Activated CD4-positive, alpha-beta T cell treated with anti-CD3 and anti-CD28 coated beads, Interleukin-2, amount 50 U/mL, for 1 hour (primary cell): Measurements from ENCODE around the gene SELPLG.
"Not testable (repeated sequence)": the region's sequence is repeated elsewhere in the genome, so short reads cannot be mapped to it uniquely, and the experiment has no call there.

Experiments used
- DNase-seq: peaks from one replicate; pipeline ENCODE4 v3.0.0-alpha.2; 2020

SELPLG gene

DNA sequence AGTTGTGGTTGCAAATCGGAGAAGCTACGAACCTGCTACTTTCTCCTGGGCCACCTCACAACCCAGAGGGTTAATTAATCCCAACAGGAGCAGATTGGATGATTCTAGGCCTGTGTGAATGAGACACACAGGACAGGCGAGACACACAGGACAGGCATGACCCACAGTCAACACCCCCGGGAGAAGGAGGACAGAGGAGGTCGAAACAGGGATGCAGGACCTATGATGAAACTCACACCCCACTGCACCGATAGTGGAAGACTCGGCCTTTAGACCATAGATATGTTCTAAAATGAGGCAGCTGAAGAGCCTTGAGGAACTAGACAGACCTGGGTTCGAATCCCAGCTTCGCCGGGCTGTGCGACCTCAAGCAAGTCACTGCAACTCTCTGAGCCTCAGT, 47.4 kb downstream of the SELPLG start:
- DNase-seq = no peak

DNA sequence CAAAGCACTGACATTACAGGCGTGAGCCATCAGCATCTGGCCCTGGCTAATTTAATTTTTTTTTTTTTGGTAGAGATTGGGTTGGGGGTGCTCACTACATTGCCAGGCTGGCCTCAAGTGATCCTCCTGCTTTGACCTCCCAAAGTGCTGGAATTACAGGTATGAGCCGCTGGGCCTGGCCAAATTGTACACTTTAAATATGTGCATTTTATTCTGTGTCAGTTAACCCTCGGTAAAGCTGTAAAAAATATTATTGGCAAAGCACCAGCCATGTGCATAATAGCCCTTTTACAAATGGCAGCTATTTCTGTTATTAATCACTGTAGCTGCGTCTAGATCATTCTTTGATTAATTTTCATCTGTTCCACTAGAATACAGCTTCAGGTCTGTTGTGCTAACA, 47.8 kb downstream of the SELPLG start:
- no peak for DNase-seq

DNA sequence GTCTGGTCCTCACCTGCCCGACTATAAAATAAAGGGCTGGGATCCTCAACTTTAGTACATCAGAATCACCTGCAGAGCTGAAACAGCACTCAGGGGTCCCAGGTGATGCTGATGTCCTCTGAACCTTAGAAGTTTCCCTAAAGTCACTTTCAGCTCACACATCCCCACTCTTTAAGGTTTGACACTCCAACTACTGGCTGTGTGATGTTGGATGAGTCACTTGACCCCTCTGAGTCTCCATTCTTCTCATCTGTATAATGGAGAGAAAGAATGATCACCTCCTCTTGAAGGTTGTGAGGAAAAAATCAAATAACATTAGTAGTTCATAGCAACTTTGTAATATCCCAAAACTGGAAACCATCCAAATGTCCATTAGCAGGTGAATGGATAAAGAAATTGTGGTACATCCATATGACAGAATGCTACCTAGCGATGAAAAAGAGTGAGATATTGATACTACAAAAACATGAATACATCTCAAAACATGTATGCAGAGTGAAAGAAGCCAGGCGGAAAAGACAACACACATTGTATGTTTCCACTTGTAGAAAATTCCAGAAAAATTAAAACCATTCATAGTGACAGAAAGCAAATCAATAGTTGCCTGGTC, 49.1 kb downstream of the SELPLG start:
- no peak for DNase-seq

DNA sequence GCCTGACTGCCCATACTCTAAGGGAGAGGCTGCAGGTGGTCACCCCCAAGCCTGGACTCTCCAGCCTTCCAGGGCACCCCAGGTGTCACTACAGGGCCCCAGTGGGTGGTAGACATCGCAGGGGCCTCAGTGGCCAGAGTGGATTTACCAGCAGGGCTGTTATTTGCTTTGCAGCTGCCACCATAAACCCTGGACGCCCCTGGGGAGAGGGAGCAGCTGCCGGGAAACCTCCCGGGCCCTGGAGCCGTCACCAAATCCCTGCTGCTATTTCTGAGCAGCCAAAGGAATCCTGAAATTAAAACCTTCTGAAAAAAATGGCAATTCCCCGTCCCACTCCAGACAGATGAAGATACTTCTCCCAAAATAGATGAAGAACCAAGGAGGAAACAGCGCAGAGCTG, 49.7 kb downstream of the SELPLG start:
- no peak for DNase-seq

DNA sequence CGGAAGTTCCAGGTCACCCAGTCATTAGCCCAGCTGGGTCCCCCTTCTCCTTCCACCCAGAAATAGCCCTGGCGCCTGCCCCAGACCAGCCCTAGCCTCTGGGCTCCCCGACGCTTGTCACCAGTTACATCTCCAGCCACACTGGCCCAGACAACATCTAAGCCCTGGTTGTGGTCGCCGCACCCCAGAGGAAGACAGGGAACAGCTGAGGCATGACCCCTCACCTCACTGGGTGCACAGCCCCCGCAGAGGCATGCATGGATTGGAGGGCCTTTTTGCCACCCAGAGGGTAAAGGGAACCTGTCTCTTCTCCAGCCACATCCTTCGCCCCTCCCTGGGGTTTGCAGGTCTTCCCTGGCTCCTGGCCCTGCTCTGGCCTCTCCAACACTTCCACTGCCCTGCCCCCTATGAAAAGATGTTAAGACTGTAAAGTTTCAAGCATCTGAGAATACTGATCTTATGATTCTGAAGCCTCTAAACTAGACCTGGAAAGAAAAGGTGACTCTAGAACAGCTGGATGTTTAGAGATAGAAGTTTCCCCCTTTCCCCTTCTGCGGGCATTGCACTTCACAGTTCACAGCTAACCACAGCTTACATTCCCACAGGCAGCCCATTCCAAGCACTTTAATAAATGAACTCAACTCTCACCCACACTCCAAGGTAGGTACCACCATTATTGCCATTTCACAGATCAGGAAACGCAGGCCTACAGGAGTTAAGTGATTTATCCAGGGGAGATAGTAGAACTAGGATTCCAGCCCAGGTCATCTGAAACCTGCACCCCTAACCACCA, 50.5 kb downstream of the SELPLG start:
- no peak for DNase-seq

DNA sequence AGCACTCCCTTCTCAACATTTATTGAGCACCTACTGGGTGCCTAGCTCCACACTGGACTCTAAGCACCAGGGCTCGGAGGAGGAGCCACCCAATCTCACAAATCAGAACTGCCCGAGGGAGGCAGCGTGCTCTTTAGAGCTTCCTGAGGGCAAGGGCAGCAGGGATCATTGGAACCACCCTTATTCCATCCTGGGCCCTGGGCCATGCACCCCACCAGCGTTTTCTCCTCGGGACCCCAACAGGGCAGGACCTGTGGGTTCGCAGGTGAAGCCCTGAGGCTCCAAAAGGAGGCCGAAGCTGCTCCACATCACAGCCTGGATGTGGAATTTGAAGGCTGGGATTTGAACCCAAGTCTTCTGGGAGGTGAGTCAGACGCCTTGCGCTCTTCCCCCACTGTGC, 51.2 kb downstream of the SELPLG start:
- no peak for DNase-seq

DNA sequence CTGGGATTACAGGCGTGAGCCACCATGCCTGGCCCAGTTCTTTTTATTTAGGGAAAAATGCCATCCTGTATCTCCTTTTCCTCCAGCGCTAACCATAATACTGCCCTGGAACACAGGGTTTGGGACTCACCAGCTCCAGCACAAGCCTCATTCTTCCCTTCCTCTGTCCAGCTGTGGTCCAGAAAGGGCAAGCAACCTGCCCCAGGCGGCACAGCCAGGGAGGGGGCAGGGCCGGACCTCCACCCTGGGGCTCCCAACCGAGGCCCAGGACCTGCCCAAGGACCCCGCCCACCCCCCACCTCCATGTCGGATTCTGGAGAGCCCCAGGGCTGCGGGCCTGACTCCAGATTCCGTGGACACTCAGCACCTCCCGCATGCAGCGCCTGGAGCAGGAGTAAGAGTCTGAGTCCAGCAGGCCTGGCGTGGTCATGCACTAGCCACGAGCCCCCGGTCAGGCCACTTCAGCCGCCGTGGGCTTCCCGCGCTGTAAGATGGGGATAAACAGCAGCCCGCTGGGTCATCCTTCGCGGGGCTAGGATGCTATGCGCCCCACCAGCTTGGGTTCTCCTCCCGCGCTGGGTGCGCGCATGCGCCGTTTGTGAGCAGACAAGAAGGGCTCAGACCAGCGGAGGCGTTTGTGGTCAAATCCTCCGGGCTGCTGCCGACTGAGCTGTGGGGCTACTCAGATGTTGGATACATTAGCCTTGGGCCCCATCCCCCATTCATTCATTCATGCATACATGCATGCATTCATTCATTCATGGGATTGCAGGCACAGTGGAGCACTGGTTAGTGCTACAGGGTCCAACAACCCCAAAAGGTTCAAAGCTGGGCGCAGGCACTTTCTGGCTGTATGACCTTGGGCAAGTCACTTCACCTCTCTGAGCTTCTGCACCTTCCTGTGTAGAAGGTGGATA, 52.1 kb downstream of the SELPLG start:
- no peak for DNase-seq

DNA sequence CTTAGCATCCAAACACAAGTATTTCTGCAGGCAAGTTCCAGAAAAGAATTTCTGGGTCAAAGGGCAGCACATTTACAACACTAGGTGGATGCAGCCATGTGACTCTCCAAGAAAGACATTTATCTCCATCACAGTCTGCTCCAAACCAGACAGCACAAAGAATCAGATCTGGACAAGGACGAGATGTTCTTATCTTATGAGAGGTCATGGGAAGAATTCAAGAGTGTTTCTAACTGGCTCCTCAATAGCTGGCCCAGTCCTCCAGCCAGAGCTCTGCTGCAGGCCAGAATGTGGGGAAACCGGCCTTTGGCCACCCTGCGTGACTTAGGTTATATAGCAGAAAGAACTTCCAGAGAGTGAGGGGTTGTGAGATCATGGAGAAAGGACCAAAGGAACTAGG, 53.2 kb downstream of the SELPLG start:
- DNase-seq = no peak

DNA sequence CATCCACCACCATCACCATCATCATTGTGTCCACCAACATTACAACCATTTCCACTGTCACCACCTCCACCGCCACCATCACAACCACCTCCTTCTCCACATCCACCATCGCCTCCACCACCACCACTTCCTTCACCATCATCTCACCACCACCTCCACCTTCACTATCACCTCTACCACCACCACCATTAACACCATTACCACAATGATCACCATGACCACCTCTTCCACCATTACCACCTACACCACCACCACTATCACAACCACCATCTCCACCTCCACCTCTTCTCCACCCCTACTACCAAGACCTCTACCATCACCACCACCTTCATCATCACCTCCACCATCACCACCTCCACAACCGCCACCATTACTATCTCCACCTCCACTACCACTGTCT, 54.9 kb downstream of the SELPLG start:
- no peak for DNase-seq

DNA sequence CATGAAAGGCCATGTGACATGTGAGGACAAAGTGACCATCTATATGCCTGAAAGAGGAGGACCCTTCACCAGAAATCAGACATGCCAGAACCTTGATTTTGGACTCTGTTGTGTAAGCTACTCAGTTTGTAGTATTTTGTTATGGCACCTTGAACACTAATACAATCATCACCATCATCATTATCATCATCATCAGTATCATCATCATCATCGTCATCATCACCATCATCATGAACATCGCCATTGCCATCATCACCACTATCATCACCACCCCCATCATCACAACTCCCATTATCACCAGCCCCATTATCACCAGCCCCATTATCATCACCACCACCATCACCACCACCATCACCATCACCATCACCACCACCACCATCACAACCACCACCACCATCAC, 55.4 kb downstream of the SELPLG start:
- no peak for DNase-seq

DNA sequence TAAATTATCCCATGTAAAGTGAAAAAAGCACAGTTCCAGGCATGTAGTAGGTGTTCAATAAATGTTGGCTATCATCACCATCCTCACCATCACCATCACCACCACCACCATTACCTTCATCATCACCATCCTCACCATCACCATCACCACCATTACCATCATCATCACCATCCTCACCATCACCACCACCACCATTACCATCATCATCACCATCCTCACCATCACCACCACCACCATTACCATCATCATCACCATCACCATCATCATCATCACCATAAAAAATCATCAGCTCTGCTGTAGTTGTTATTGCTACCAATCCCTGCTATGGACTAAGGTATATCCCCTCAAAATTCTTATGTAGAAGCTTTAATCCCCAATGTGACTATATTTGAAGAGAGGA, 56.2 kb downstream of the SELPLG start:
- DNase-seq = no peak

DNA sequence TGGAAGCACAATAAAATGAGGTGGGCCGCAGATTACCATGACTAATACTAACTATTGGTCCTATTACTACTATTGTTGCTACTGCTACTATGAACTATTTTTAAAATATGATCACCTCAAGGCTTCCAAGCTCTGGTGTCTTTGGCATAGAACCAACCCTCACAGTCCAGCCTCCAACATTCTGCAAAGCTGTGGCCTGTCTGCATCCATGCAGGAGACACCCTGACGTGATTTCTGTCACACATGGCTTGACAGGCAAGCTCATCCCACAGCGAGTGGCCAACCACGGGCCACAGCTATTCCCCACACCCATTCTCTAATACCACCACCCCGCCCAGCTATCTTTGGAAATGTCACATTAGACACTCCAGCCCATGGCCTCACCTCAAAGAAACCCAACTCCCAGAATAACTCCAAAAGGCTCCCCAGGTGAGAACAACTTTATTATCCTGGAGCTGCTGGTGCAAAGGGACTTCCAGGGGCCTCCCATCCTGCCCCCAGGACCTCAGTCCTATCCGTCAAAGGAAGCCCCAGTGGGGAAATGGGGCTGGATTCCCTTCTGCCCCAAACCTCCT, 56.9 kb downstream of the SELPLG start:
- no peak for DNase-seq

DNA sequence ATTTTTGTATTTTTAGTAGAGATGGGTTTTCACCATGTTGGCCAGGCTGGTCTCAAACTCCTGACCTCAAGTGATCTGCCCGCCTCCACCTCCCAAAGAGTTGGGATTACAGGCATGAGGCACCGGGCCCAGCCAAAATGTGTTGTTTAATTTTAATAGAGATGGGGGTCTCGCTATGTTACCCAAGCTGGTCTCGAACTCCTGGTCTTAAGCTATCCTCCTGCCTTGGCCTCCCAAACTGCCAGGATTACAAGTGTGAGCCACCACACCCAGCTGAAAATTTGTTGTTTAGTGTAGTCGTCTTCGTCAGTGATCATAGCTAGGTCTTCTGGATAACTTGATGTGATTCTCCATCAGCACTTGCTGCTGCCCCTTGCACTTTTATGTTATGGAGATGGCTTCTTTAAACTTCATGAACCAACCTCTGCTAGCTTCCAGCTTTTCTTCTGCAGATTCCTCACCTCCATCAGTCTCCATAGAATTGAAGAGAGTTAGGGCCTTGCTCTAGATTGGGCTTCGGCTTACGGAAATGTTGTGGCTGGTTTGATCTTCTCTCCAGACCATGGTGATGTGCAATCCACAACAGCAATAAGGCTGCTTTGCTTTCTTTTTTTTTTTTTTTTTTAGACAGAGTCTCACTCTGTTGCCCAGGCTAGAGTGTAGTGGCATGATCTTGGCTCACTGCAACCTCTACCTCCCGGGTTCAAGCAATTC, 58.3 kb downstream of the SELPLG start:
- no peak for DNase-seq

DNA sequence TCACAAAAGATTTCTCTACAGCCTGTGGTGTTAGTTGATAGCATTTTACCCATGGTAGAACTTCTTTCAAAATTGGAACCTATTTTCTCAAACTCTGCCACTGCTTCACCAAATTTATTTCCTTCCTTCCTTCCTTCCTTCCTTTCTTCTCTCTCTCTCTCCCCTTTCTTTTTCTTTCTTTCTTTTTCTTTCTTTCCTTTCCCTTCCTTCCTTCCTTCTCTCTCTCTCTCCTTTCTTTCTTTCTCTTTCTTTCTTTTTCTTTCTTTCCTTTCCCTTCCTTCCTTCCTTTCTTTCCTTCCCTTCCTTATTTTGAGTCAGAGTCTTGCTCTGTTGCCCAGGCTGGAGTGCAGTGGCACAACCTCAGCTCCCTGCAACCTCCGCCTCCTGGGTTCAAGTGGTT, 59.4 kb downstream of the SELPLG start:
- not testable (repeated sequence) for DNase-seq

DNA sequence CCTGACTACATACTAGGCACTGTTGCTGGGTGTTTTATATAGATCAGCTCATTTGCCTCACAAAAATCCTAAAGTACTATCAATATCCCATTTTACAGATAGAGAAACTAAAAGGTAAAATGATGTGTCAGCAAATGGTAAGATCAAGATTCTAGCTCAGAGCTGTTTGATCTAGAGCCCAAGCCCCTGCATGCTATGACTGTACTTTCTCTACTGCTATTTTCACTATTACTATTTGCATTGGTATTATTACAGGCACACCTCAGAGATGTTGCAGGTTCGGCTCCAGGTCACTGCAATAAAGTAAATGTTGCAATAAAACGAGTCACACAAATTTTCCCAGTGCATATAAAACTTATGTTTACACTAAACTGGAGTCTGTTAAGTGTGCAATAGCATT, 60.4 kb downstream of the SELPLG start:
- DNase-seq = no peak

DNA sequence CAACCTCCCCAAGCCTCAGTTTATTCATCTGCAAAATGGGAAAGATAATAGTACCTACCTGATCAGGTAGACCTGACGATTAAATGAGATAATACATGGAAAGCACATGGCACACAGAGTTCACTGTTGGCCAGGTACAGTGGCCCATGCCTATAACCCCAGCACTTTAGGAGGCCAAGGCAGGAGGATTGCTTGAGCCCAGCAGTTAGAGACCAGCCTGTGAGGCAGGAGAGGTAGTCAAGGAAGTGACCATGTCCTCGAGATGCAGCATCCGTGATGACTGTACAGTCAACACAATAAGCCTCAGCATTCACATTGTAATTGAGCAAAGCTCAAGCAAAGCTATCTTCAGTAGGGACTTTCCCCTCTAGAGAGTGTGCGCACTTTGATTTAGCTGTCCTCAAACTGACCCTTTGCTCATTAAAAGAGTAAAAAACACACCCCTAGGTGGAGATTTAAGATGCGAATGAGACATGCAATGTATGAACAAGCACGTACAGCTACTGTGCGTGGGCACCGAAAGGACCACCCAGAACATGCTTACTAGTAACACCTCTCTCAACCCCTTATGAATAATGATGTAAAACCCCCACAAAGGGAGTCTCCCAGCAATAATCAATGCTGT, 61.4 kb downstream of the SELPLG start:
- DNase-seq = no peak
